Bone marrow (tissue), 2 donors: Measurements from ENCODE around the gene FAM110D.

Source experiments
- DNase-seq, 2 donors: peaks; one replicate each; lab custom pipeline; 2025; lab: John Stamatoyannopoulos, UW

Gene FAM110D

DNA sequence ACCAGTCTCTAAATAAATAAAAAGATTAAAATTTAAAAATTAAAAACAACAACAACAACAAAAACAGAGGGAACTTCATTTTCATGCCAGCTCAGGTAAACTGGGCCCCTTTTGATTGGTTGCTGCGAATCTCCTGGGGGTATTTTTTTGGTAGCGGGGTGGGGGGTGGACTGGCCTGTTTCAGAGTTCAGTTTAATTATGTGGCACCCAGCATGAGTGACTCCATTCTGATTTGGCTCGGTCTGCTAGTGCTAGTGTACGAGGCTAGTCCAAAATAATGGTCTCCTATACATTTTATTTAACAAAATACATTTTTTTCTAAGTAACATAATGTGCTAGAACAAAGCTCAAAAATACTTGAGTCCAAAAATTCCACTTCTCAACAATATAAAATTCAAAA is 29.1 kb upstream of the FAM110D start:
- no peak for DNase-seq

DNA sequence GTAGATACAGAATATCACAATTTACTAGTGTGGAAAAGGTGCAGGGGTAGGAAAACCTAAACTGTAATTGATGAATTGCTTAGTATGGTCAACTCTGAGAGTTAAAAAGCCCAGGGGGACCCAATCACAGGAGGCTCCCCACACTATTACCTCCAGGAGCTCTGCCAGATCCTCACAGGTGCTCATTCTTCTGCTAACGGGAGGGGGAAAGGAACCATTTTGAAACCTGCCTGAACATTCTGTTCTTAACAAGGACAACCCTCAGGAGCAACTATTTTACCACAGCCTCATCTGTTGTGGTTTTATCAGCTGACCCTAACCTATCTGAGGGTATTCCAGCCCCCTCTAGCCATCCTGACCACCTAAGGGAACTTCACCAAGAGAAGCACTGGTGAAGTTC is 28.2 kb upstream of the FAM110D start:
- no peak for DNase-seq

DNA sequence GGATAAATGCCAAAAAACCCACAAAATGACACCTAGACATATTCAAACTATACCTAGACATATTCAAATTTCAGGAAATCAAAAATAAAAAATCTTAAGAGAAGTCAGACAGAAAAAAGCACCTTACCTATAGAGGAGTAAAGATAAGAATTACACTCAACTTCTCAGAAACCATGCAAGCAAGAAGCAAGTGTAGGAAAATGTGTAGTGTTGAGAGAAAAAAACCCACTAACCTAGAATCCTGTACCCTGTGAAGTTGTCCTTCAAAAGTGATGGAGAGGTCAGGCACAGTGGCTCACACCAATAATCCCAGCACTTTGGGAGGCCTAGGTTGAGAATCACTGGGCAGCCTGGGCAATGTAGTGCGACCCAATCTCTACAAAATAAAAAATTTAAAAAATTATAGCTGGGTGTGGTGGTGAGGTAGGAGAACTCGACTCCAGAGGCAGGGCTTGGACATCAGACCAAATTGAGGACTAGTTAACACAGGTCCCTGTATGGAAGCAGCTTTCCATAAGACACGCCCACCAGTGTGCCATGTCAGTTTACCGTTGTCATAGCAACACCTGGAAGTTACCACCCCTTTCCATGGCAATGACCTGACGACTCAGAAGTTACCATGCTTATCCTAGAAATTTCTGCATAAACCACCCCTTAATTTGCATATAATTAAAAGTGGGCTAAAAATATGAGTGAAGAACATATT is 26.6 kb upstream of the FAM110D start:
- no peak for DNase-seq

DNA sequence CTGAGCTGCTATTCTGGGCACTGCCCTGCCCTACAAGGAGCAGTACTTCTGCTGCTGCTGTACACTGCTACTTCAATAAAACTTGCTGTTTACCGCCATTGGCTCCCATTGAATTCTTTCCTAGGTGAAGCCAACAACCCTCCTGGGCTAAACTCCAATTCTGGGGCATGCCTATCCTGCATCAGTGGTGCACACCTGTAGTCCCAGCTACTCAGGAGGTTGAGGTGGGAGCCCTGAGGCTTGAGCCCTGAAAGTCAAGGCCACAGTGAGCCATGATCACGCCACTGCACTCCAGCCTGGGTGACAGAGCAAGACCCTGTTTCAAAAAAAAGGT is 26.1 kb upstream of the FAM110D start:
- no peak for DNase-seq

DNA sequence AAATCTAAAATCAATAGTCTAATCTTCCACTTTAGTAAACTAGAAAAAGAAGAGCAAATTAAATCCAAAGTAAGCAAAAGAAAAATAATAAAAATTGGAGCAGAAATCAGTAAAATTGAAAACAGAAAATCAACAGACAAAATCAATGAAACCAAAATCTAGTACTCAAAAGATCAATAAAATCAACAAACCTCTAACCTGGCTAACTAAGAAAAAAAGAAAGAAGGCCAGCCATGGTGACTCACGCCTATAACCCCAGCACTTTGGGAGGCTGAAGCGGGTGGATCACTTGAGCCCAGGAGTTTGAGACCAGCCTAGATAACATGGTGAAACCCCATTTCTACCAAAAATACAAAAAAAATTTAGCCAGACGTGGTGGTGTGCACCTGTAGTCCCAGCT is 24.4 kb upstream of the FAM110D start:
- no peak for DNase-seq

DNA sequence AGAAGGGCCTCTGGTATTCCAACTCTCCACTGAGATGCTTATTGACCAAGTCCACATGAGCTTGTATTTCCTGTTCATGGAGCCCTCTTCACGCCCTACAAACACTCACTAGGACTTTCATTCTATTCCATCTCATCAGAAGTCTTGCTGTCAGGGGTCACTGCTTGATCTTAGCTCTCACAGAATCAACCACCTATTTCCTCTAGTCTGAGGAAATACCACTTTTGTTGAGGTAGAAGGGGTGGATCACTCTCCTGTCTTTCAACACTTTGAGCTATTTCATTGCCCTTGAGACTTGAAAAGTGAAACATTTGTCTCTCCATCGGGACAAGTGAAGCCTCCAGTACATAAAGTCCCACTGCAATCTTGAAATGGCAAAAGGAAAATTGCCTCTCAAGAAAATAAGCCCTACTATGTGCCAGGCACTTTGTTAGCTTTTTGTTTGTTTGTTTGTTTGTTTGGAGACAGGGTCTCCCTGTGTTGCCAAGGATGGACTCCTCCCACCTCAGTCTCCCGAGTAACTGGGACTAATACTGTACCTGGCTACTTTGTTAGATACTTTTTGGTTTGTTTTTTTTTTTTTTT is 19.8 kb upstream of the FAM110D start:
- no peak for DNase-seq

GRCh38 chr1:26142159-26142558 is 16.7 kb upstream of the FAM110D start:
- no peak for DNase-seq

- peak; percentile 17 to 74 for DNase-seq
Measured at GRCh38 chr1:26145041-26145959, 13.6 kb upstream of the FAM110D start.

DNA sequence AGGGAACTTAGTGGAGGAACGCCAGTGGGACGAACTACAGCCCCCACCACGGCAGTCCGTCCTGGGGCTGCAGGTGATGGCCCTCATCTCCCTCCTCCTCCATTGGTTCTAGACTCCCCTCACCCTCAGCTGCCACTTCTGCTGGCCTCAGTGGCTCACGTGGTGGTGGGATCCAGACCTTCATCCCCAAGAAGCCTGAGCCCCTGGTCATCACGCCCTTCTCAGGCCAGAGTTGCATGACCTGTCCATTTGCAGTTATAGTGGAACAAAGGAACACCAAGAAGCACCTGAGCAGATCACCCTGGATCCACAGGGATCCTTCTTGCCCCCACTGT is 13.0 kb upstream of the FAM110D start:
- DNase-seq: no peak

GRCh38 chr1:26148887-26149286 is 10.0 kb upstream of the FAM110D start:
- DNase-seq: no peak

GRCh38 chr1:26153966-26154532 is 4.8 kb upstream of the FAM110D start:
- DNase-seq: no peak

- DNase-seq: no peak
Measured at GRCh38 chr1:26154750-26155149, 4.1 kb upstream of the FAM110D start.

DNA sequence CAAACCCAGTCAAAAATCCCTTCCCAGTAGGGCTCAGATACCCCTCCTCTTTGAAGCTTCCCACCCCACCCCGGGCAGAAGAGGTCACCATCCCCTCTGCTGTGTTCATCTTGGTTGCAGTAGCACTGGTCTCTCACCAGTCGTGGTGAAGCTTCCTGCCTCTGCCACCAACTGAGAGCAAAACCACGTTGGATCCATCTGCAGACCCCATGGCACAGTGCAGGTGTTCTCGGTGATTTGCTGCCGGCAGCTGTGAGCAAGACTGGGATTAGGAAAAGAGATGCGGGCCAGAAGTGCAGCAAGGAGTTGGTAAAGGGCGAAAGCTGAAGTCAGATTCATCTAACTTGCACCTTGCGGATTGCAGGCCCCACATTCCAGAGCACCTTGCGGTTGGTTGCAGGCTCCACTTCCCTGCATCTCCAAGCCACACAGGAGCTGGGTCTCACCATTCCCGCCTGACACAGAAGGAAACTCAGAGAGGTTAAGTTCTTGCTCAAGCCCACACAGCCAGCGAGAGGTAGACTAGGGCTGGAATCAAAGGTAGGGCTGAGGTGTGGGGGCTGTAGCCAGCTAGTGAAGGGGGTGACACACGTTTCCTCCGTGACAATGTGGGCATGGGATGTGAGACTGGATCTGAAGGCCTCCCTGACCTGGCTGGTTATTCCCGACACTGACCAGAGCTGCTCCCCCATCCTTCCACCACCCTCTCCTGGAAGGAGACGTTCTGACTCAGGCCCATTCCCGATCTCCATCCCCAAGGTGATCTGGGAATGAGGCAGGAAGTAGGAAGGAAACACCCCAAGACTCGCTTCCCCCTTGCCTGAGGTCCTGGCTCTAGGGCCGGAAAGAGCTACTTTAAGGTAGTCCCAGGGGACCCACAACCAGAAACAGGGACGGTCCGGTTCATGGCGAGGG is 3.3 kb upstream of the FAM110D start:
- no peak for DNase-seq

- DNase-seq: no peak
Measured at GRCh38 chr1:26156285-26157038, 2.4 kb upstream of the FAM110D start.

- DNase-seq: no peak
Measured at GRCh38 chr1:26158271-26158907, 490 bp upstream of the FAM110D start.

- DNase-seq: no peak
Measured at GRCh38 chr1:26159743-26160039, 812 bp downstream of the FAM110D start.

- no peak for DNase-seq
Measured at GRCh38 chr1:26160527-26161414, 1.9 kb downstream of the FAM110D start.

- DNase-seq: peak in 1 of 2 donors; percentile 56
Measured at GRCh38 chr1:26161415-26162219, 2.7 kb downstream of the FAM110D start.

DNA sequence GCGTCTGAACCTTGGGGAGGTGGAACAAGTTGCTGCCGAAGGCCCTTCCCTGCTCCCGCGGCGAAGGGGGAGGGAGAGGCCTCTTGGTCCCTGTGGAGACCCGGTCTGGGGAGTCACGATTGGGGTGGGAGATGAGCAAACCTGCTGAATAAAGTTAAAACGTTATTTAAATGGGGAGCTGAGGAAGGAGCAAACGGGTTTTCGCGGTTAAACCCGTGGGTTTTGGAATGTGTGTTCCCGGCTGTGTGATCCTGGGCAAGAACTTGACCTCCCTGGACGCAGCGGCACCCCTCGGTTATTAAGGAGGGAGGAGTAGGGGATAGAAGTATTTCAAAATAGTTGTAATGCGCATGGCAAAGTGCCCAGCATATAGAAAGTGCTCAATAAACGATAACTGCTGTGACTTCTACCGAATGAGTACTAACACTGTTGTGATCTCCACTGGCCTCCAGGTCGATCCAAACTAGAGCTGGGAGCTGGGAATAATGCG is 3.4 kb downstream of the FAM110D start:
- no peak for DNase-seq
